Activated gamma-delta T cell treated with anti-CD3 and anti-CD28 coated beads, Interleukin-2, amount 50 U/mL, for 16 hours (primary cell): ENCODE data around the gene MID2.
"Not testable (repeated sequence)": the region's sequence is repeated elsewhere in the genome, so short reads cannot be mapped to it uniquely, and the experiment has no call there.

ENCODE experiments used
- DNase-seq: peaks from one replicate; pipeline ENCODE4 v3.0.0-alpha.2; 2020; ENCODE audit warnings: low read depth

Gene MID2

DNA sequence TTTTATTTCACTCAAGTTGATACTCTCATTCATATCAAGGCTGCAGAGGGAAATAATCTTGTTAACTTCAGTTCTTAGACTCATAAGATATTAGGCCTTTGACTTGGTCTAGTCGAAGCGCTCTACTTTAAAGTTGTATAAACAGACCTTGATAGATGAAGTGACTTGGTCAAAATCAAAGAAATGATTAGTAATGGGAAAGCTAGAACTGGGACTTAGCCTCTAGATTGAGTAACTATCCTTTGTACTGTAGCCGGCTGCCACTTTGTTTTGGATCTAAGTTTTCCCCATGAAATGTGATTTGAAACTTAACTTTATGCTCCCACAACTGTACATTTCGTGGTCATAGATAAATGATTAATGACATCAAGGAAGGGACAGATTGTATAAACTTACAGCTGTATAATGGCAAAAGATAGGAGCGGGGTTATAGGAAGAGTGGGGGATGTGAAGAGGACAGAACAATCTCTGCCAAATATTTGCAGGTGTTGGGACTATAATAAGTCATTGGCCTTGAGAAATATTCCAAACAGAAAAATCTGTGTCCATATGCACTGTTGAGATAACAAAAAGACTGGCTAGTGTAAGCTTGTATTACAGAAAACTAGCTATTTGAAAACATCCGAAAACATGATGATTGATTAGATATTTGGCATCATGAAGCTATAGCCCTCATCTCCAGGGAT lies 17.2 kb downstream of the MID2 start:
- DNase-seq = no peak

DNA sequence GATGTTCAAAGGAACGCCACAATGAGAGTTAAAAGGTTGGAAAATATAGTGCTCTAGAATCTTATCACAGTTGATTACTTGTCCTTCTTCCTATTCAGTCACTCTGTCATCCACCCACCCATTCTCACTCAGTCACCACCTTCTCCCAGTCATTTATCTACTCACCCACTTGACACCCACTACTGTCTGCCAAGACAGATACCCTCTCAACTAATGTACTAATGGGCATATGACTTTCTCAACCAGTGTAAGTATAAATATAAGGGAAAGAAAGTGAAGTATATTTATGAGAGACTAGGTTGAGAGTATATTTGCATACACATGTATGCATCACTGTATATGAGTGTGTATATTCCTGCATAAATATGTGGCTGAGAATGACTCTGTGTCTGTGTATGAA lies 20.0 kb downstream of the MID2 start:
- no peak for DNase-seq

DNA sequence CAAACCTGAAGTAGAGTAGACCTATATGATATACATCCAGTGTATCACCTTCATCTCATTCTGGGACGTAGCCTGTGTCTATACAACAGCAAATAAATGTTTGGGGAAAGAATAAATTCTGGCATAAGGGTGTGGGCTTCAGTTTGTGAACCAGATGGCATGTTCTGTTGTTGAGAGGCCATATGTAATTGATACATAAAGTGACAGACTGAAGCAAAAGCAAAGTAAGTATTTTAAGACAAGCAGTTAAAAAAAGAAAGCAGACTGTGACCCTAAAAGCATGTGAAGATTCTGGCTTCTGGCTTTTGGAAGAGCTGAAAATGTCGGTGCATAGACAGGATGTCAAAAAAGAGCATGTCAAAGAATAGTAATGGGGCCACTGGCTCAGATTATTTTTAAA lies 22.9 kb downstream of the MID2 start:
- no peak for DNase-seq

DNA sequence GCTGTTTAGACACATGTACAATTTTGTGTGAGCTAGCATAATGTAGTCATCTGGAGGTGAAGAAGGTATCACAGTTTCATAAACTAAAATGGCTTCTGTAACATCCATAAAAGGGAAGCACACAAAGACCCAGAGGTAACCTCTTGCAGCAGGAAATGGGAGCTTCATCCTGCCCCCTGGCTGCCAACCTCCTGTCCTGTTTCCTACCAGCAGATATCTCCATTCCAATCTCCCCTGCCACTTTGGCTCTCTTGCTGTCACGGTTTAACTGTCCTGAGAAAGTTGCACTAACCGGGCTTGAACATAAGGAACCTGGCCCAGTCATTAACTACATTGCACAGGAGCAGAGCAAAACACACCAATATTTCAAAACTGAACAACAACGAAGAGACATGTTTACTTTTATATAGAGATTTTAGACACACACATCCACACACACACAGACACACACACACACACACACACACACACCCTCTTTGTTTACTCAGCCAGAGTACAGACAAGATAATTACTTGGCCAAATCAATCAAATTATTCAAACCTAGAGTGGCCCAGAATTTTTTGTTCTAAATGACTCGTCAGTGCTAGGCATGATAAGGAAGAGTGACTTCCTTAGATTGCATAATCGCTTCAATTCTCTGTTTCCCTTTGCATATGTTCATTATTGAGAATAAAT lies 24.2 kb downstream of the MID2 start:
- DNase-seq = no peak

DNA sequence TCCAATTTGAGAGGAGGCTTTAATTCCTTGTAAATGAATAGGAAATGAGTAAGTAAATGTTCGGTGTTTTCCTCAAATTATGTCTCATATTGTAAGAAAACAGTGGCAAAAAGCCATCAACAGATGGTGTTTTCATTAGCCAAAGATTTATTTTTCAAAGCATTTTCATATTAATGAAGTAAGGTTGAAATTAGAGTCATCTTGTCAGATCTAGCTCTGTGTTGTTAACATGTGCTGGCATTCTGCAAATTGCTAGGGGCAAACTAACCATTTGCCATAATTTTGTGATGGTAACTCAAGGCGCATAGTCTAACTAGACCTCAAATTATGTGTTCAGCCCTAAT lies 24.7 kb downstream of the MID2 start:
- no peak for DNase-seq

DNA sequence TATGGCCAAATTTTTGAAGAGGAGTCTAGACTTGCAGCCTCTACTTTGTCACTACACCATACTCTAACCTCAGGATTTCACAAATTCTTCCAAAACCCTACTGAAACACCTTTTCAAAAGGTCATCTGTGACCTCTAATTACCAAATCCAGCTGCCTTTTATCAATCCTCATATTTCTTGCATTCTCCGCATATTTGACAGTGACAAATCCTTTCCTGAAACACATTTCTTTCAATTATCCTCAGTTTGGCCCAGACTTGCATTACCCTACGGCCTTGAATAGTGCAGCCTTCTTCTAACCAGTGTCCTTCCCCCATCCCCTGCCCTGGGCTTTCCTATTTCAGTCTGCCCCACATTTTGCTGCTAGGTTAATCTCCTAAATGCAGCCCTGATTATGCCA lies 25.5 kb downstream of the MID2 start:
- no peak for DNase-seq

DNA sequence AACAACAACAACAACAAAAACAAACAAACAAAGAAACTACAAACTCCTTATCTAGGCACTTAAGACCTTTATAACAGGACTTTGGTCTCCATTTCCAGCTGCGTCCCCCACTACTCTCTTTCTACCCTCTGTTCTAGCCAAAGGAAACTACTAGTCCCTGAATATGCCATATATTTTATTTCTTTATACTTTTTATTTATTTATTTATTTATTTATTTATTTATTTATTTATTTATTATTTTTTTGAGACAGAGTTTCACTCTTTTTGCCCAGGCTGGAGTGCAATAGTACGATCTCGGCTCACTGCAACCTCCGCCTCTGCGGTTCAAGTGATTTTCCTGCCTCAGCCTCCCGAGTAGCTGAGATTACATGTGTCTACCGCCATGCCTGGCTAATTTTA lies 26.0 kb downstream of the MID2 start:
- not testable (repeated sequence) for DNase-seq

DNA sequence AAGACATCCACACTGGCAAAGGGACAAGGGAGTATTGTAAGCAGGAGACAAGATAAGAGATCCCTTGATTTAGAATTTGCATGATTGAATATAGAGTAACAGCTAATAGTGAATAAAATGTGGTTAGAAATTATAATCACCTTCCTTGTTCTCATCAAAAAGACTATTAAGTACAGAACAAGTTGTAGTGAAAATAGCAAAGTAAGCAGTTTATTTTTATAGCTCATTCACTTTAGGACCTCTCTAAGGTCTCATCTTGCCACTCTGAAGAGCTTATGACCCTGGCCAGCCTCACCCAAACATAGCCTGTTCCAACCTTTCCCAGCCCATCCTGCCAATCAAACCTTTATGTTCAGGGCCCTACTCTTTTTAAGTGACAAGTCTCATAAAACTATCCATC lies 30.6 kb downstream of the MID2 start:
- DNase-seq = no peak

DNA sequence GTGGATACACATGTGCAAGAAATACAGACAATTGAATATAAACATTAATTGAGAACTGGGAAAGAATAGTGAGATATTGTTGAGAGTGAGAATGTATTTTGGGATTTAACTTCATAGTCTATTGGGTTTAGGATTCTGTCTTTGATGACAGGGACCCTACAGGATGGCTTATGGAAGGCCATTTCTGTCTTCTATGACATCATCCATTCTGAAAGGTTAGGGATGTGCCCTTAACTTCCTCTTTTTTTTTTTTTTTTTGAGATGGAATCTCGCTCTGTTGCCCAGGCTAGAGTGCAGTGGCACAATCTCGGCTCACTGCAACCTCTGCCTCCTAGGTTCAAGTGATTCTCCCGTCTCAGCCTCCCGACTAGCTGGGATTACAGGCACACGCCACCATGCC lies 31.4 kb downstream of the MID2 start:
- not testable (repeated sequence) for DNase-seq

DNA sequence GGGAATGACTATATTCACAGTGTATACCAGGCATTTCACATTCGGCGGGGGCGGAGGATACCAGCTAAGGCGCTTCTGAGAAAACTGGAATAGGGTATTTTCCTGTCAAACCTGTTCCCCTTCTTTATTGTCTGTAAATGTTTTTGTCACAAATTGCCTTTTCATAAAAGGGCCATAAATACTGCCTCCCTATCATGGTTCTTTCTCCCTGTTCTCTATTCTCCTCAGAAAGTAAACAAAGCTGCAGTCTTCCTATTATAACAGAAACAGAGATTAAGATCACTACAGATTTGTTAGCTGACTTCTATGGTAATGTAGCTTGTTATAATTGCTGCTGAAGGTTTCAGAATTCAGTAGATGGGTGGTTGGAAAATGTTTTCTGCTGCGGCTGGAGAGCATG lies 32.2 kb downstream of the MID2 start:
- no peak for DNase-seq

DNA sequence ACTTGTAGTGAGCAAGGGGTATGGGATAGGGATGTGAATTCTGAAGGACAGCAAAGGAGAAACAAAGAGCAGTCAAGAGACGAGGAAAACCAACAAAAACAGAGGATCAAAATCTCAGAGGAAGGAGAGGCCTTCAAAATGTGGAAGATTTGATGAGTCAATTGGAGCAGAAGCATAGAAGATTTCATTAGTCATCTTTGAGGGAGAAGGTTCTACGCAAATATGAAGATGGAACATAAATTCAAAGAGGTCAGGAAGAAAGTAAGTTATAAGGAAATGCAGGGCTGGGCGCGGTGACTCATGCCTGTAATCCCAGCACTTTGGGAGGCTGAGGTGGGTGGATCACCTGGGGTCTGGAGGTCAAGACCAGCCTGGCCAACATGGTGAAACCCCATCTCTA lies 35.4 kb downstream of the MID2 start:
- DNase-seq = no peak

DNA sequence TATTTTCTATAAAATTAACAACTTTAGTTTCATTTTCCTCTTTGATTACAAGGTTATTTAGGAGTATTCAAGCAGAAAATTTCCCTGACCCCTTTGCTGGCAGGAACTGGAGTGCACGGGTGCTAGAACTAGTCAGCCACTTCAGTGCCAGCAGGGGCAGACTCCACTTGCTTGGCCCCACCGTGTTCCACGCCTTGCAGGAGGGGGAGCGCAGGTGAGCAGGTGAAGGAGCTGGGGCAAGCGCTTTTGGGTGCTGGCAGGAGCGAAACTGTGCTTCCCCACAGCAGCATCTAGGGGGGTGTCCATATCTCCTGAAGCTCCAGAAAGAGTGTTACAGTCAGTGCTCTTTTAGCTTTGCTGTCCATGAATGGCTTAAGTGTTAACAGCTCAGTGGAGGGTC lies 45.5 kb downstream of the MID2 start:
- DNase-seq = no peak

DNA sequence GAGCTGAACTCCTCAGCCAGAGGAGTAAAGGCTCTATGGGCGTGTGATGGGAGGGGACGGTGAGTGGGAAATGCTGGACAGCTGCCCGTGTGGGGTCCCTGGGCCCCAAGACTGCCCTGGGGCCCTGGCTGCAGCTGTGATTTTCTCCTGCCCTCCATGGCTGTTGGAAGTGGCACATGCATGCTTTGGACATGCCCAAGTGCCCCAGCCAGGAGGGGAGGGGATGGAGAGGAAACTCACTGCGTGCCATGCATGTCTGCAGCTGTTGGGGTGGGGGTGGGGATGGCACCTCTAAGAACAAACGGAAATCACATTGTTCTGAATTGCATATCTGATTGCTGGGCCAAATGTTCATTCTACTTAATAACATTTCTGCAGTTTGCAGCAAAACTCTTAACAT lies 52.4 kb downstream of the MID2 start:
- DNase-seq = no peak

DNA sequence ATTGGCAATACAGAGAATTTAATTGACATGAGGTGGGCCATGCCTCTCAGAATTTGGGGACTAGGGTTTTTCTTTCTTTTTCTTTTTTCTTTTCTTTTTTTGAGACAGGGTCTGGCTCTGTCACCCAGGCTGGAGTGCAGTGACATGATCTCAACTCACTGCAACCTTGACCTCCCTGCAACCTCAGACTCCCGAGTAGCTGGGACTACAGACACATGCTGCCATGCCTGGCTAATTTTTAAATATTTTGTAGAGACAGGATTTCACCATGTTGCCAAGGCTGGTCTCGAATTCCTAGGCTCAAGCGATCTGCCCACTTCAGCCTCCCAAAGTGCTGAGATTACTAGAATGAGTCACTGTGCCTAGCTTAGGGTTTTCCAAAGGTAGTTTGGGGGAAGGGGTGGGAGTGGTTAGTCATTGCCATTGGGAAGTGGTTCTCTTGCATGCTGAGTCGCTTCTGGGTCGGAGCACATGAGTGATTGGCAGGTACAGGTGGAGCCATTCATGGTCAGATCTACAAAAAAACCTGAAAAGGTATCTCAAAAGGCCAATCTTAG lies 54.5 kb downstream of the MID2 start:
- no peak for DNase-seq

DNA sequence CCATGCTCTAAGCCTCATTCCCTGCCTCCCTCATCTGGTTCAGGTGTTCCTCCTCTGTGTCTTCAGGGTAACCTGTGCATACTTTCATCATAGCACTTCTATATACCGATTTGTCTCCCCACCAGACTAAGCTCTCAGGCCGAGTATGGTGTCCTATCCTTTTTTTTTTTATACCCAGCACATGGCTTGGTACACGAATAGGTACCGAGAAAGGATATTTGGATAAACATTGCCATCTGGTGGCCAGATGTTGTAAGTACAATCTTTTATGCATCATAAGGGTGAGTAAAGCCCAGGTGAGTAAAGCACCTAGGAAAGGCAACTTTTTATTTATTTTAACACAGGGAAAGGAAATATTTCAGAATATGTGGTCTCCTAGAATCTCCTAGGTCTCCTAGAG lies 68.4 kb downstream of the MID2 start:
- peak; percentile 9 for DNase-seq

DNA sequence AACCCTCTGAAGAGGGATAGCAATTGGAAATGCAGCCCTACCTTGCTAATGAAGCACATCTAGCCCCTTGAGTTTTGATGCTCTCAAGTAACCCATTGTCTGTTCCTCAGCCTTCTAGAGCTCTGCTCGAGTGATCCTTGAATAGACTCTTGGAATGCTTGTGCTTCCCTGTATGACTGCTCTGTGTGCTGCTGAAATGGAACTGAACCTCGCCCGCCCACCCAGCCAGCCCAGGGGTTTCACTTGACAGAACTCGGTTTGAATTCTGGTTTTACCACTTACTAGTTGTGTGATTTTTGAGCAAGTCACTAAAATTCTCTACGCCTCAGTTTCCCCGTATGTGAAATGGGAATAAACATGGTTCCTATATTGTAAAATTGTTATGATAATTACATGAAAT lies 77.1 kb downstream of the MID2 start:
- no peak for DNase-seq

DNA sequence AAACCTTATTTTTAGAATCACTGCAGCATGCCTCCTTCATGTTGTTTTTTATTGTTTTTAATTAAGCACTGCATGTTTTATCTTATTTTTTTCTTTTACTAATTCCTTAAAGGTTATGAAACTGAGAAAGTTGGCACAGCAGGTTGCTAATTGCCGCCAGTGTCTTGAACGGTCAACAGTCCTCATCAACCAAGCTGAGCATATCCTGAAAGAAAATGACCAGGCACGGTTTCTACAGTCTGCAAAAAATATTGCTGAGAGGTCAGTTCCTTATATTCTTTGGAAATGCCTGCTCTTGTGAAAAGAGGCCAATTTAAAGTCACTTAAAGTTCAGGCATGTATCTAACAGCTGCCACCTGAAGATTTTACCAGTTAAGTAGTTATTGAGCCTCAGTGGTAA lies 79.7 kb downstream of the MID2 start:
- no peak for DNase-seq

DNA sequence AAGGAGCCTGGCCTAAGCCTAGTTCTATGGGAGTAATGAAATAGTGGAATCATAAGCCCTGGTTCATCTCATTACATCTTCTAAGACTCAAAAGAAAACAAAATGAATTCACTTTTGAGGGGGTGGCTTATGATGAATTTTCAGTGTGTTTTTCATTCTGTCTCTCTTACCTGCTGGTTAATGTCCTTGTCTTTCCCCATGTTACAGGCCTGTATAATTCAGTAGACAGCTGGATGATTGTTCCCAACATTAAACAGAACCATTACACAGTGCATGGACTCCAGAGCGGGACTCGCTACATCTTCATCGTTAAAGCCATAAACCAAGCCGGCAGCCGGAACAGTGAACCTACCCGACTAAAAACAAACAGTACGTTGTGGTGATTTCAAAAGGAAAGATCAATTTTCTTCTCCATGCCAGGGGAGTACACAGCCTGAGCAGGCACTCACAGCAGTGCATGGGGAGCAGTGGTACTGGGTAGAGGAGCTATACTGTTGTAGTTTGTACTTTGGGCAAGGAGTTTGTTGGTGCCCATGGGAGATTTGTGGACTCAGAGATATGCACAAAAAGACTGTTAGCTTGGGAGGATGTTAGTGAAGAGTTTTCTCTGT lies 98.6 kb downstream of the MID2 start:
- no peak for DNase-seq

DNA sequence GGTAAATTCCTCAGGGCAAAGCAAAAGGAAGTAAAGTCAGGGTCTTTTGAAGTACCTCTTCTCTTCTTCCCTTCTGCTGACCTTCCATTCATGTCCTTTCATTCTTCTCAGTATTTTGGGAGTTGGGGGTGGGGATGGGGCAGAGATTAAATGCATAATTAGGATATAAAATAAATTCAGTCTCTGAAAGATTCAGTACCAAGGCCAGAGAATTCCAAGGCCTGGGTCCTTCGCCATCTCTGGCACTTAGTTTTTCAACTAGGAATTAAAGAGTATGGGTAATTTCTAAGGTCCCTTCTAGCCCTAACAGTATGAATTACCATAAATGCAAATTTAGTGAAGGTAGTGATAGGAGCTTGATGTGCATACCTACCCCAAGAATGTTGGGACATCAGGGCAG lies 108.6 kb downstream of the MID2 start:
- DNase-seq = no peak

DNA sequence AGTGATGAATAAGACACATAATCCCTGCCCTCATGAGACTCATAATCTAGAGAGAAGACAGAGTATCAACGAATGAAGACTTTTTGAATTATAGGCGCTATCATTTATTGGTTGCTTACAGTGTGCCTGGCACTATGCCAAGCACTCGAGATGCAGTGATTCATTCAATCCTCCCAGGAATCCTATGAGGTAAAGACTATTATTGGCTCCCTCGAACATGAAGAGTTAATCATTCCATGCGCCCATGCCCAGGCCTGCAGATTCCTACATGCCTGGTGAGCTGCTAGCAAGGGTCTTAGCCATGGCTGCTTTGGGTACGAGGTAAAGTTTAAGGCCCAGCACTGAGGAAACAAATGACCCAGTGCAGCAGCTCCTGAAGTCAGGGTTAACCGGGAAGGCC lies 109.5 kb downstream of the MID2 start:
- no peak for DNase-seq

DNA sequence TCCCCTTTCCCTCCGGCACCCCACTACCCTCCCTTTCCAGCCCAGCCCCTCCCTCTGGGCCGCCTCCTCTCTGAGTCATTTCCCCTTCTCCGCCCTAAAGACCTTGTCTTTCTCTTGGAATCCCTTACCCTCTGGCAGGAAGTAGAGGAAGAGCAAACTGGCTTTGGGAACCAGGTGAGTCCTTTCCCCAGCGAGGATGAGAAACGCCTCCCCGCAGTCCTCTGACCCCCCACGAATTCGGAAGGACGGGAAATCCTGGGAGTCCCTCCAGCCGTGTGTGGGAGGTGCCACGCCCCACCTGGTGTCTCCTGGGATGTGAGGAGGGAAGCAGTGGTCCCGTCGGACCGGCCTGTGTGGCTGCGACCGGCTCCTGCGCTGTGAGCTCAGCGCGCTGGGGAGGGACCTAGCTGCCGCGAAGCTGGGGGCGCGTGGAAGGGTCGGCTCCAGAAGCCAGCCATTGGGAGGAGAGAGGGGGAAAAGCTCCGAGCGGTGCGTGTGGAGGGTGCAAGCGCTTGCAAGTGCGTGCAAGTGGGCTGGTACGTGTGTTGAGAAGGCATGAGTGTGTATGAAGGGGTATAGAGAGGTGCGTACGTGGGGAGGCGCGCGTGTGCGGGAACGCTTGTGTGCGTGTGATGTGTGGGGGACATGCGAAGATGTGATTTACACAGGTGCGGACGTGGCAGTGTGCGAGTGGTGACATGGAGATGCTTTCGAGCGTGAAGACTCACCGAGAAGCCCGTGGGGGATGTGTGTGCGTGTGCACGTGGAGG lies 110.2 kb downstream of the MID2 start:
- no peak for DNase-seq

DNA sequence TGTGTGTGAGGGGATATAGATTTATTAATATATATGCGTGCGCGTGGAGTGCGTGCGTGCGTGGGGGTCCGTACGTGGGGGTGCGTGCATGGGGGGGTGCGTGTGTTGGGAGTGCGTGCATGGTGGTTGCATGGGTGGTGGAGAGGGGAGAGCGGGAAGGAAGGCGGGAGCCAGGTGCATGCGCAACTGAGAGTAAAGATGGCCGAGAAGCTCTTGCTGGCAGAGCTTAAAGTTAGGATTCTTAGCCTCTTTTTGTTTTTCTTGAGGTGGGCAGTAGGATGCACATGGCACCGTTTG lies 110.7 kb downstream of the MID2 start:
- DNase-seq = no peak

DNA sequence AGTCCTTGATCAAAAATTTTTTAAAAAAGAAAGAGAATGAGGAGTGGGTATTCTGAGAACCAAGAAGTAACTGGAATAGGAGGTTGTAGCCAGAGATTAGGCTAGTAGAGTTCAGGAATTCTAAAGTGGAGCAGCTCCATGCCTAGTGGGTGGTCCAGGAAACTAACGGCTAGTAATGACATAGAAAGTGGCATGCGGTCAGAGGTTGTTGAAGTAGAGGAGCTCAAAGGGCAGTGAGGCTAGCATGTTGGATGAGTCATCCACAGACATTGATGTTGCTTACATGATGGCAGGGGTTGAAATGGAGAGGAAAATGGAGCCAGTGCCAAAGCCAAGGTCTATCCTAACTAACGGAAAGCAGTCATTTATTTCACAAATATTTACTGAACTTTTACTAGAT lies 114.4 kb downstream of the MID2 start:
- DNase-seq = no peak
